NCI-H1105 treated with DMSO at 0.1 percent for 48 hours (cell line): ENCODE data around the gene KIF2C.
"Not testable (repeated sequence)": the region's sequence is repeated elsewhere in the genome, so short reads cannot be mapped to it uniquely, and the experiment has no call there.

Source experiments
- DNase-seq: peaks from one replicate; lab custom pipeline; 2025; lab: John Stamatoyannopoulos, UW

Gene KIF2C

GRCh38 chr1:44775930-44776729 lies 36.5 kb downstream of the KIF2C start:
- DNase-seq: no peak

- DNase-seq: no peak
Observed at GRCh38 chr1:44776730-44777068, 37.1 kb downstream of the KIF2C start.

- no peak for DNase-seq
Observed at GRCh38 chr1:44777547-44777946, 37.9 kb downstream of the KIF2C start.

- no peak for DNase-seq
Observed at GRCh38 chr1:44777969-44778635, 38.5 kb downstream of the KIF2C start.

GRCh38 chr1:44778705-44779576 lies 39.3 kb downstream of the KIF2C start:
- no peak for DNase-seq

- DNase-seq: no peak
Observed at GRCh38 chr1:44780583-44781121, 41.0 kb downstream of the KIF2C start.

- DNase-seq: no peak
Observed at GRCh38 chr1:44783697-44784093, 44.1 kb downstream of the KIF2C start.

GRCh38 chr1:44784094-44785028 lies 44.7 kb downstream of the KIF2C start:
- DNase-seq: no peak

GRCh38 chr1:44785029-44785380 lies 45.4 kb downstream of the KIF2C start:
- DNase-seq: no peak

GRCh38 chr1:44785501-44786137 lies 46.0 kb downstream of the KIF2C start:
- no peak for DNase-seq

GRCh38 chr1:44786138-44786840 lies 46.7 kb downstream of the KIF2C start:
- DNase-seq: no peak

GRCh38 chr1:44786841-44787426 lies 47.3 kb downstream of the KIF2C start:
- no peak for DNase-seq

GRCh38 chr1:44787506-44787905 lies 47.9 kb downstream of the KIF2C start:
- no peak for DNase-seq

GRCh38 chr1:44788120-44788860 lies 48.7 kb downstream of the KIF2C start, which contains the start of gene BEST4:
Gene BEST4 (minus strand): TSS chr1:44788170. CDS start chr1:44787705, 465 bp downstream.
- DNase-seq: no peak

- no peak for DNase-seq
Observed at GRCh38 chr1:44790968-44791801, 51.5 kb downstream of the KIF2C start.

GRCh38 chr1:44792736-44793502 lies 53.3 kb downstream of the KIF2C start:
- DNase-seq: no peak

GRCh38 chr1:44797886-44798285 lies 58.2 kb downstream of the KIF2C start:
- not testable (repeated sequence) for DNase-seq
